ENCODE results near the gene KIR2DL1. TPM values are rescaled to one million over a fixed set of nuclear protein-coding genes. Genes with fewer than 3 reads are reported as not detected.
"Not testable (repeated sequence)": the region's sequence is repeated elsewhere in the genome, so short reads cannot be mapped to it uniquely, and the experiment has no call there.

The KIR2DL1 gene
- total RNA-seq, 4 donors from 2014 or later, result not detected

GRCh38 chr19:54750276-54750675 is 19.3 kb upstream of the KIR2DL1 start:
- intact Hi-C loops (cut with DNase I; ENCODE audit: low total_unique reads), result not testable (repeated sequence)

GRCh38 chr19:54756204-54757110 is 13.1 kb upstream of the KIR2DL1 start:
- H3K27me3 ChIP-seq; H3K4me3 ChIP-seq; DNase-seq; H3K4me1 ChIP-seq; H3K36me3 ChIP-seq; H3K27ac ChIP-seq; H3K9me3 ChIP-seq; intact Hi-C loops (cut with DNase I; ENCODE audit: low total_unique reads): not testable (repeated sequence)

More at GRCh38 chr19:54750276-54750675, 19.3 kb upstream of the KIR2DL1 start:
- not testable (repeated sequence) for H3K27ac ChIP-seq, H3K9me3 ChIP-seq, H3K4me3 ChIP-seq, H3K27me3 ChIP-seq, H3K4me1 ChIP-seq, H3K36me3 ChIP-seq, DNase-seq

GRCh38 chr19:54758577-54758976 is 11.0 kb upstream of the KIR2DL1 start:
- H3K9me3 ChIP-seq; H3K27ac ChIP-seq; H3K4me1 ChIP-seq; H3K4me3 ChIP-seq; H3K27me3 ChIP-seq; DNase-seq; intact Hi-C loops (cut with DNase I; ENCODE audit: low total_unique reads); H3K36me3 ChIP-seq: not testable (repeated sequence)

- intact Hi-C loops (cut with DNase I; ENCODE audit: low total_unique reads); H3K4me3 ChIP-seq; H3K36me3 ChIP-seq; DNase-seq; H3K27ac ChIP-seq; H3K9me3 ChIP-seq; H3K27me3 ChIP-seq; H3K4me1 ChIP-seq: not testable (repeated sequence)
Observed at GRCh38 chr19:54764219-54764618, 5.4 kb upstream of the KIR2DL1 start.

GRCh38 chr19:54766464-54766863 is 3.1 kb upstream of the KIR2DL1 start:
- H3K4me3 ChIP-seq; H3K27ac ChIP-seq; intact Hi-C loops (cut with DNase I; ENCODE audit: low total_unique reads); H3K9me3 ChIP-seq; DNase-seq; H3K4me1 ChIP-seq; H3K36me3 ChIP-seq; H3K27me3 ChIP-seq: not testable (repeated sequence)

- H3K4me3 ChIP-seq; H3K9me3 ChIP-seq; H3K27me3 ChIP-seq; H3K4me1 ChIP-seq; DNase-seq; H3K27ac ChIP-seq; H3K36me3 ChIP-seq; intact Hi-C loops (cut with DNase I; ENCODE audit: low total_unique reads): not testable (repeated sequence)
Observed at GRCh38 chr19:54770511-54770910, 918 bp downstream of the KIR2DL1 start.

GRCh38 chr19:54771018-54771960 is 1.7 kb downstream of the KIR2DL1 start:
- H3K36me3 ChIP-seq; H3K9me3 ChIP-seq; H3K4me1 ChIP-seq; H3K27me3 ChIP-seq; H3K4me3 ChIP-seq; DNase-seq; intact Hi-C loops (cut with DNase I; ENCODE audit: low total_unique reads); H3K27ac ChIP-seq: not testable (repeated sequence)

- not testable (repeated sequence) for H3K4me1 ChIP-seq, DNase-seq
Observed at GRCh38 chr19:54772666-54773065, 3.1 kb downstream of the KIR2DL1 start.

GRCh38 chr19:54775095-54775815 is 5.7 kb downstream of the KIR2DL1 start:
- H3K9me3 ChIP-seq; H3K27me3 ChIP-seq; H3K4me1 ChIP-seq; H3K4me3 ChIP-seq; H3K27ac ChIP-seq; H3K36me3 ChIP-seq; intact Hi-C loops (cut with DNase I; ENCODE audit: low total_unique reads); DNase-seq: not testable (repeated sequence)

More at GRCh38 chr19:54772666-54773065, 3.1 kb downstream of the KIR2DL1 start:
- H3K4me3 ChIP-seq; H3K27me3 ChIP-seq; H3K27ac ChIP-seq; H3K36me3 ChIP-seq; intact Hi-C loops (cut with DNase I; ENCODE audit: low total_unique reads); H3K9me3 ChIP-seq: not testable (repeated sequence)

GRCh38 chr19:54775830-54776229 is 6.2 kb downstream of the KIR2DL1 start:
- H3K27ac ChIP-seq; H3K4me1 ChIP-seq; H3K4me3 ChIP-seq; H3K27me3 ChIP-seq; intact Hi-C loops (cut with DNase I; ENCODE audit: low total_unique reads); DNase-seq; H3K36me3 ChIP-seq; H3K9me3 ChIP-seq: not testable (repeated sequence)

GRCh38 chr19:54777851-54778250 is 8.3 kb downstream of the KIR2DL1 start:
- H3K27me3 ChIP-seq; H3K36me3 ChIP-seq; H3K27ac ChIP-seq; H3K4me3 ChIP-seq; DNase-seq; H3K9me3 ChIP-seq; intact Hi-C loops (cut with DNase I; ENCODE audit: low total_unique reads); H3K4me1 ChIP-seq: not testable (repeated sequence)

- H3K4me3 ChIP-seq; DNase-seq; H3K4me1 ChIP-seq; H3K9me3 ChIP-seq; intact Hi-C loops (cut with DNase I; ENCODE audit: low total_unique reads); H3K27ac ChIP-seq; H3K36me3 ChIP-seq; H3K27me3 ChIP-seq: not testable (repeated sequence)
Observed at GRCh38 chr19:54778896-54779295, 9.3 kb downstream of the KIR2DL1 start.
